HT1080 (cell line): ENCODE data around the gene RBM11. TPM values are rescaled to one million over a fixed set of nuclear protein-coding genes. Genes with fewer than 3 reads are reported as not detected.
"Not testable (repeated sequence)": the region's sequence is repeated elsewhere in the genome, so short reads cannot be mapped to it uniquely, and the experiment has no call there.

Experiments used
- DNase-seq: peaks from one replicate; pipeline ENCODE4 v3.0.0-alpha.2; 2015; ENCODE audit warnings: low read depth
- polyA plus RNA-seq, 2 experiments: library from polyadenylated mRNA; depleted of rRNA; stranded (reverse); fragments of >200 nt; gene quantifications; 2 replicates each; pipeline ENCODE4 v1.2.3, GENCODE V29; 2015
- total RNA-seq: library from RNA; depleted of rRNA; stranded (reverse); fragments of >200 nt; shearing (Covaris generic); gene quantifications from 2 replicates; pipeline ENCODE4 v1.2.3, GENCODE V29; 2014; rRNA removed

RBM11 gene, protein sequence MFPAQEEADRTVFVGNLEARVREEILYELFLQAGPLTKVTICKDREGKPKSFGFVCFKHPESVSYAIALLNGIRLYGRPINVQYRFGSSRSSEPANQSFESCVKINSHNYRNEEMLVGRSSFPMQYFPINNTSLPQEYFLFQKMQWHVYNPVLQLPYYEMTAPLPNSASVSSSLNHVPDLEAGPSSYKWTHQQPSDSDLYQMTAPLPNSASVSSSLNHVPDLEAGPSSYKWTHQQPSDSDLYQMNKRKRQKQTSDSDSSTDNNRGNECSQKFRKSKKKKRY
- 0.13 TPM in 1 of 2 replicates, not detected in the other for total RNA-seq
- polyA plus RNA-seq (2015; cell fraction: cytosol; rRNA removed), result 0.68 and 0.76 TPM in 2 replicates
- 1.1 and 2.5 TPM in 2 replicates for polyA plus RNA-seq (2015; cell fraction: nucleus; rRNA removed)

DNA sequence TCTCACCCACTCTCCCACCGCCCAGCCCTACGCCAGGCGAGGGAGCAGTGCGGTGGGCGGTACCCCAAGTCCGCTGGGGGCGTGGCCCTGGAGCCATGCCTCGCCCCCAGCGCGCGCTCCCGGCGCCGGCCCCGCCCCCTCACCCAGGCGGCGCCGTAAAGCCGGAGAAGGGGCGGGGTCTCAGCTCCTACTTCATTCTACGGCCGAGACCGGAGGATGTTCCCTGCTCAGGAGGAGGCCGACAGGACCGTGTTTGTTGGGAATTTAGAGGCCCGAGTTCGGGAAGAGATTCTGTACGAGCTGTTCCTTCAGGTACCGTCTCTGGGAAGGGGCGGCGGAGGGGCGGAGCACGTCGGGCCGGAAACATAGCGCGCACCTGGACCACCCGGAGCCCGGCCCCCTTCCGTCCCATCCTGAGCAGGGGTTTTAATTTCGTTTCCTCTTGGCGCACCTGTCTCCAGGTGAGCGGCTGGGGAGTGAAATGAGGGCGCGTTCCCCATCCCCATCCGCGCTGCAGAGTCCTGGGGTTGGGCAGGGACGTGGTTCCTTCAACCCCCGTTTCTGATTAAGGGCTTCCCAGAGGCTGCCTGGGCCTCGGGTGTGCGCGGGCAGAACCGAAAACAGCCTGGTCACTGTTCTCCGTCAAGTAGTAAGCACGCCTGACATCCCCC lies at the start of gene RBM11:
Gene RBM11 (plus strand): TSS at position 187 of the 671 bp plus-strand sequence. CDS start 30 bp downstream, at position 217.
- DNase-seq, result peak; percentile 48

DNA sequence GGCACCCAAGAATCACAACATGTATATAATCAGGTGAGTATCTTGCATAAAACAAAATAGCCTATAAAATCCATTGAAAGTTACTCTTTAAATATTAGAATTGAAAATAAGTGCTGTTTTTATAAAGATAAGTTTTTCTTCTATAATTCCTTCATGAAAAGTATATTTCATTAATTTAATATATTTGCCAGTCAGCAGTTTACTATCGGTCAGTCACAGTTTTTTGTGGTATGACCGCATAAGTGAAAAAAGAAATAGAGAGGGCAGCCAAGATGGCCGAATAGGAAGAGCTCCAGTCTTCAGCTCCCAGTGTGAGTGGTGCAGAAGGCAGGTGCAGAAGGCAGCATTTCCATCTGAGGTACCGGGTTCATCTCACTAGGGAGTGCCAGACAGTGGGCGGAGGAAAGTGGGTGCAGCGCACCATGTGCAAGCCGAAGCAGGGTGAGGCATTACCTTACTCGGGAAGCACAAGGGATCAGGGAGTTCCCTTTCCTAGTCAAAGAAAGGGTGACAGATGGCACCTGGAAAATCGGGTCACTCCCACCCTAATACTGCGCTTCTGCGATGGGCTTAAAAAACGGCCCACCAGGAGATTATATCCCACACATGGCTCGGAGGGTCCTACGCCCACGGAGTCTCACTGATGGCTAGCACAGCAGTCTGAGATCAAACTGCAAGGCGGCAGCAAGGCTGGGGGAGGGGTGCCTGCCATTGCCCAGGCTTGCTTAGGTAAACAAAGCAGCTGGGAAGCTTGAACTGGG lies 49.3 kb upstream of the RBM11 start:
- not testable (repeated sequence) for DNase-seq

DNA sequence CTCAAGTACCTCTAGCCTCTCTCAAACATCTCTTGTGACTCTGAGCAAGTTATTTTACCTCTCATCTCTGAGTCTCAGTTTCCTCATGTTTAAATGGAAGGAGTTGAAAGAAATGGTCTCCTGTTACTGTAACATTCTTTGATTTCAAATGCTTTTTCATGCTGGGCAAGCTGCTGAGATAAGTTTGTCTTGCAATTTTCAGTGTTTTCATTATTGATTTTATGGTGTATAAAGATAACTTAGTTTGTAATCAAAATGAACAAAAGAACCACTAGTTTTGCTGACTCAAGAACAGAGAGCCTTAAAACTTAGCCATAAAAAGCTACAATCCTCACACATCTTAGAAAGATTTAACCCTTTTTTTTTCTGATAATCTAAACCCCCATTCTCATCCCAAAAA lies 9.7 kb upstream of the RBM11 start:
- no peak for DNase-seq

DNA sequence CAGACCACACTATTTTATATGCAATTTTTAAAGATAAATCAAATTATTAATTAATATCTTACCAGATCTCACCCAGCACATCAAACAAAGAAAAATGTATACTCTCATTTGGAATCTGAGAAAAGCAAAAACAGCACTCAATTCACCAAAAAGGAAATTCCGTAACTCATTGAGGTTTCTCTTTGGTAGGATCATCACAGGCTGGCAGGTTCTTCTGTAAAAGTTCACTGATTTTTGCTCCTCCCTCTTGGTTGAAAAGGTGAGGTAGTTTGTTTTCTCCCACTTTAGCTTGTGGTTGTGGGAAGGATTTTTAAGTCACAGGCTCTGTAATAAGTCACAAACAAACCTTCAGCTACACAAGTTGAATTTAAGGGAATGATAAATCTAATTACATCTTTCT lies 5.2 kb upstream of the RBM11 start, which contains the start of gene LIPI:
Gene LIPI (minus strand): TSS at position 218 of the 400 bp plus-strand sequence. CDS start 110 bp downstream, at position 108.
- no peak for DNase-seq

DNA sequence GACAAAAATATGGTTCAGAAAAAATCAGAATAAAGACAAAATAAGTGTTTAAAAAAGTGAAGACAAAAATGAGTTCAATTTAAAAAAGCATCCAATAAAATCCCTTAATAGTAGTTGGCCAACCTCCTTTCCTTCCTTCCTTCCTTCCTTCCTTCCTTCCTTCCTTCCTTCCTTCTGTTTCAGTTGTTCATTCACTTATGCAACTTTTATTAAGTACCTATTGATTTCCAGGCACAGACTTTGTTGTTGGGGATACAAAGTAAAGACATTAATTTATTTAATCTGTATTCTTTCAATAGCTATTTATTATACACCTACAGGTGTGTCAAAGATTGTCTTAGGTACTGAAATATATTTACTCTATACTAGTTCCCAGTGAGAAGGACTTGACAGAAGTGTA lies 2.8 kb upstream of the RBM11 start:
- no peak for DNase-seq

DNA sequence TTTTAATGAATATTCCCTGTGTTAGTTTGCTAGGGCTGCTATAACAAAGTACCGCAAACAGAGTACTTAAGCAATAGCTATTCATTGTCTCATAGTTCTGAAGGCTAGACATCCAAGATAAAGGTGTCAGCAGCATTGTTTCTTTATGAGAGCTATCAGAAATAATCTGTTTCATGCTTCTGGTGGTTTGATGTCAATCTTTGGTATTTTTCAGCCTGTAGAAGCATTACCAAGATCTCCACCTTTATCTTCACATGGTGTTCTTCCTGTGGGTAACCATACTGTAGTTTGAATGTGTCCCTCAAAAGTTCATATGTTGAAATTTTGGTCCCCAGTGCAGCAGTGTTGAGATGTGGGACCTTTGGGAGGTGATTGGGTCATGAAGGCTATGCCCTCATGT lies 7.4 kb downstream of the RBM11 start:
- no peak for DNase-seq

DNA sequence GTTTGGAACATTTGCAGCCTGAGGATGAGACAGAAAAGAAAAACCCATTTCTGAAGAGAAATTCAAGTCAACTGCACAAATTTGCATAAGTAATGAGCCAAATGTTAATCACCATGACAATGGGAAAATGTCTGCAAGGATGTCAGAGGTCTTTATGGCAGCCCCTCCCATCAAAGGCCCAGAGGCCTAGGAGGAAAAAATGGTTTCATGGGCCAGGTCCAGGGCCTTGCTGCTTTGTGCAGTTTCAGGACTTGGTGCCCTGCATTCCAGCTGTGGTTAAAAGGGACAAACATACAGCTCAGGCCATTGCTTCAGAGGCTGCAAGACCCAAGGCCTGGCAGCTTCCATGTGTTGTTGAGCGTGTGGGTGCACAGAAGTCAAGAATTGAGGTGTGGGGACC lies 13.4 kb downstream of the RBM11 start:
- DNase-seq, result no peak

DNA sequence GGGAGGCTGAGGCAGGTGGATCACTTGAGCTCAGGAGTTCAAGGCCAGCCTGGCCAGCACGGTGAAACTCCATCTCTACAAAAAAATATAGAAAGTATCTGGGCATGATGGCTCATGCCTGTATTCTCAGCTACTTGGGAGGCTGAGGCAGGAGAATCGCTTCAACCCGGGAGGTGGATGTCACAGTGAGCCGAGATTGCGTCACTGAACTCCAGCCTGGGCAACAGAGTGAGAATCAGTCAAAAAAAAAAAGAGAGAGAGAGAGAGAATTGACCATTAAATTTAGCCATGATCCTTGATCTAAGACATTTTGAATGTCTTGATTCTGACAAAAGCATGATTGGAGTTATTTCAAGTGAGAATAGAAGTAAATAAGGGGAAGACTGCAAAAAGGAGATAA lies 19.1 kb downstream of the RBM11 start:
- DNase-seq, result no peak

DNA sequence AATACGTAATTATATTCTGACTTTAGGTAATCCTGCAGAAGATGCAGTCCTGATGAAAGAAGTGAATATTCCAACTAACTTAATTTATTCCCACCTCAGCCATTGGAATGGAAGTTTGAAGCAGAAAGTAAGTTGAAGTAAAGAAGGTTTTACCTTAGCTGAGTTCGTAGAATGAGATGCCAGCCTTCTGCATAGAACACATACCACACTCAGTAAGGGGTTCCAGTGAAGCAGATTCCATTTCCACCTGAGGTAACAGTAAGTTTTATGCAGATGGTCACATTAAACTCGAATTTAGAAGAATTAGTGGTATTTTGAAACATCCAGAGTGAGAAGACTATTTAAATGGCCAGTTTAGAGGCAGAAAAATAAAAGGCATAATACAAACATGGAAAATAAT lies 20.2 kb downstream of the RBM11 start:
- DNase-seq, result no peak

DNA sequence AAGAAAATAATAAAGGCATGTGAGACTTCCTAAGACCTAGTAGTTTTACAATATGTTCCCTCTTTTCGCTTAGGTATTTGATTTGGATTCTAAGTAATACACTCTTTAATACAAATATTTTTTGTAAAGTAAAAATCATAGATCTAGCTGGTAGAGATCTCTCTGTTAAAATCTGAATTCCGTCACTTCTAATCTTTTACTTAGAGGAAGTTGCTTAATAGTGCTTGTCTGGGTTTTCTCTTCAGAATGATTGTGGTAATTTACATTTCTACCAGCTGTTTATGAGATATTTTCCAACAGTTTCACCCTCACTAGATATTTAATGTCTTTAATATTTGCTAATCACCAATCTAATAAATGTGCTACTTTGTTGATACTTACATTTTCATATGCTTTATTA lies 23.3 kb downstream of the RBM11 start:
- no peak for DNase-seq

DNA sequence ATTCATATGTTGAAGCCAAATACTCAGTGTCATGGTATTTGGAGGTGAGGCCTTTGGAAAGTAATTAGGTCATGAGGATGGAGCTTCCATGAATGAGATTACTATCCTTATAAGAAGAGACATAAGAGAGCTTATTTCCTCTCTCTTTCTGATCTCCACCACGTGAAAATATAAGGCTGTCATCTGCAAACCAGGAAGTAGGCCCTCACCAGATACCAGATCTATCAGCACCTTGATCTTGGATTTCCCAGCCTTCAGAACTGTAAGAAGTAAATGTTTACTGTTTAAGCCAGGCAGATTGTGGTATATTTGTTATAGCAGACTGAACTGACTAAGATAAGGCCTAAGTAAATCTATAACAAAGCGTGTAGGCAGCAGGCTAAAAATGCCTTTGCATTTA lies 25.3 kb downstream of the RBM11 start:
- no peak for DNase-seq

DNA sequence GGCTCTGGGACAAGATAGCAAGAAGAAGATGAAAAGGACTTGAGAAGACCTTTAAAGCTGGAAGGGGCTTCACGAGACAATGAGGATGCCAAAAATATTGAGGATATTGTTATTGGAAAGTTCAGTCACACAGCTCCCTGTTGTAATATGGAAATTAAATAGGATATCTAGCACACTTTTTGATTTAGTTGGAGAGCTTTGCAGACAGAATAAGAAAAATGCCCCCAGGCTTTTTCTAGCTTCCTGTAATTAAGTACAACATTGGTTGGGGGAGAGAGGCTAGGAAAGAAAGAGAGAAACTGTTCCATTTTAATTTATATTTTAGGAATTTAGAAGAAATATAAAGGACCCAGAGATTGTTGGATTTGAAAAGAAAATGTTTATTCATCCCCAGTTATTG lies 27.5 kb downstream of the RBM11 start:
- no peak for DNase-seq

DNA sequence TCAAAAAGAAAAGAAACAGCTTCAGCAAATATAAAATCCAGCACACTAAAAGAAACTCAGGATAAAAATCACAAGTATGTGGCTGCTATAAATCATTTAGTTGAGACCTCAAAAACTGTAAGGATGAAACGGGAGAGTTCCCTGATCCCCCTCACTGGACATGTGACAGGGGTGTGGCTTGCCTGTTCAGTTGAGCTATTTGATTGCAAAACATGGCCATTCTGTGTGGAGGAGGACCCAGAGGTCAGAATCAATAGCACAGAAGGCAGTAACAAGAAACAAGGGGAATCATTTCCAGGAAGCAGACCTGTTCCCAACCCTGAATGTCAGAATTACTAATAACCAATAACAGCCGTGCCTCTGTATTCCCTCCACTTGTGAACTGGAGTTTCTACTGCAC lies 27.9 kb downstream of the RBM11 start:
- DNase-seq, result no peak

DNA sequence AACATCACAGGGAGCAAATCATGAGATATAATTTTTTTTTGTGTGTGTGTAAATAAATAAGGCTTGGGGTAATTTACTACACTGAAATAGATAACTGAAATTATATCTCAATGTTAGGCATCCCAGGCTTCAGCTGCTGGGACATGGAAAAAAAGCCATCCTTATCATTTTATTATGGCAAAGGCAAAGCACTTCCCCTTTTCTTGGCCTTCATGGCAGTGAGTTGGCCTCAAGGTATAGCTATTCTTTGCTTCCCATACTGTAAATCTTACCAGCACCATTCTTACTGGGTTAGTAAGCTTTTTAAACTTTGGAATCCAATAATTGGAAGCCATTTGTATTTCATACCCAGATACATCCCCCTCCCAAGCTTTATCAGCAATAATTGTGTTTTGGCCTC lies 29.0 kb downstream of the RBM11 start:
- DNase-seq, result no peak

DNA sequence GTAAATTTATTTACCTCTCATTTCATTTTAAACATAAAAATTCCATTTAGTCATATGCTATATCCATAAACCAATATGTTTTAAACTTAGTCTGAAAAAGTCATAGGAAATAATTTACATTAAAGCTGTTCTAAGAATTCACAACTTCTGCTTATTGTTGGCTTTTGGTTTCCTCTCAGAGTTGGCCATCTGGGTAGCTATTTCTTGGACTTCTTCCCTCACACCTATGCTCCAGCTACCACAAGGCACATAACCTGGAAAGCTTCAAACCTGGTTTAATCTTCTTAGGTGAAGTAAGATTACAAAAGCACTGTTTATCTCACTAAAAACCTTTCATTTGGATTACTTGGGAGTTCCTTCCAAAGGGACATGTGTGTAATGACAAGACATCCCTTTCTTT lies 29.8 kb downstream of the RBM11 start:
- DNase-seq, result no peak

DNA sequence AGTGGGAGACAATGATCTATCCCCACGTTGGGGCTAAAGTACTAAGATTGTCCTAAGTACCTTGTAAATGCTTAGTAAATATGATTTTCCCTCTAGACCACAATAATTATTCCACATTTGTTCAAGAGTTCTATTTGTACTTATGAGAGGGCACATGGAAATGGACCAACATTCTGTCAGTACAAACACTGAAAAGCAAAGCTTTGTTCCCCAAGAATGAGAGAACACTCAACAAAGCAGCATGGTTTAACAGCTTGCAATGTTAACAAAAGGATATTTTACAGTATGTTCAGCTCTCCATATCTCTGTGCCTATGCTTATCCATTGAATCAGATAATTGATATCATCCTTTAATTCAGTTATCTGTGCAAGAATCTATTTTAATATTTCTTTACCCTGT lies 35.4 kb downstream of the RBM11 start:
- no peak for DNase-seq

DNA sequence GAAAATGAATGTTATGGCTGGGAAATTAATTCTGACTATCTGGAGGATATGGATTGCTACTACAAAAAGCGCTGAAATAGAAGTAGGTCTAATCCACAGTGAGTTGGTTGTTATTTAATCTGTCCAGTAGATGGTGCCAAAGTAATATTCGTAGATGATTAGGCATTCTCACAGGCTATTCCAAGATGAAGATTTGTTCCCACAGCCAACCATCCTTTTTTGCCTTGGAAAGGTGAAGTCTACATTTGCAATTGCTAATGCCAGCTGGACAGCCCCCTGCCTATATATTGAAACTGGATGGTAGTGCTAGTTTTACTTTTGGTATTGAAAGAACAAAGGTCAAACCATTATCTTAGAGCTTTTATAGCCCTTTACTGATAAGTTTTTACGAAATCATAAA lies 43.8 kb downstream of the RBM11 start:
- peak; percentile 37 for DNase-seq

DNA sequence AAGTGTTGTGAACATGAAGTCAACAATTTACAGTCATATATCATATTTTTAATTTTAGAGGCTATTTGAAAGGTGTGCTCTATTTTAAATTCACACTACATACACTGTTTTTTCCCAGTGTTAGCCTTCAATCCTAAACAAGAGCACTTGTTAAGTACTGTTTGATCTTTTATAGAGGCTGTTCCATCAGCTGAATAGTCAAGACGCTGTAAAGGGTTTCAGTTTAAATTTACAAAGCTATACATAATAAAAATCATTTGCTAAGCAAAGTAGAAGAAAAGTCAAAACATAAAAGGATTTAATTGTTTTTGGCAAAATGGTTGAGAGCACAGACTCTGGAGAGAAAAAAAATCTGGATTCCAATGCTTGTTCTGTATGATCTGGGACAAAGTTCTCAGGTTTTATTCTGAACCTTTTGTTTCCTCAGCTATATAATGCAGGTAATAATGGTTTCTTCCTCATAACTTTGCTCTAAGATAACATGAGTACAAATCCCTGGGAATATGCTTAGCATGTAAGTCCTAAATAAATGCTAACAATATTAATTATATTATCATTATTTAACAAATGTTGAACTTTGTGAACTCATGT lies 44.3 kb downstream of the RBM11 start:
- DNase-seq, result no peak

DNA sequence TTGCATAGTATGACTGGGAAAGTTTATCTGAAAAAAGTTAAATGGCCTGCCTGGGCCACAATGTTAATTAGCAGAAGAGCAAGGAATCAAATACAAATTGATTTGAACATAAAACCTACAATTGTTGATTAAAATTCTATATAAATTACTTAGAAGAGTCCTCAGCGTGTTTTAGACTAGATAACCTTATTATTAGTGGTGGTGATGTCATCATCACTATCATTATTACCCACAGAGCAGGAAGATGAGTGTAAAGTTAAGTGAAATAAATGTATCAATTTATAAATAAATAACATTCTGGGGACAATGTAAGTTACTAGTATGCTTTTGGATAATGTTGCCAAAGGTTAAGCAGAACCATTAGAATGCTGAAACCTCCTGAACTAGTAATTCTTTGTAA lies 46.1 kb downstream of the RBM11 start:
- no peak for DNase-seq

DNA sequence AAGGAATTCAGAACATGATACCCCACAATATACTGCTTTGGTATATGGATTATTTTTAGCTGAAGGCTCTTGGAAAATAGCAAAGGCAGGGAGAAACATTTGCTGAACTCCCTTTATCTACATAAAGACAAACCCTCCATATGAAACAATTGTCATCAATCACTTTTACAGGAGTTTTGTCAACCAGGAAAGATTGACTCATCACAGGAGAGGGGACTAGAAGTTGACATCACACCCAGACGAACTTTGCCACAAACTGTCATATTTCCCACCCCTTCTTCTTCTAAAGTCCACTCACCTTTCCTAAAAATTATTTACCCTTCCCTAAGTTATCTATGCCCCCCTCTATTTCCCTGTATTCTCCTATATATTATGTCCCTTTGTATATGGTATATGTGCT lies 47.9 kb downstream of the RBM11 start:
- no peak for DNase-seq

DNA sequence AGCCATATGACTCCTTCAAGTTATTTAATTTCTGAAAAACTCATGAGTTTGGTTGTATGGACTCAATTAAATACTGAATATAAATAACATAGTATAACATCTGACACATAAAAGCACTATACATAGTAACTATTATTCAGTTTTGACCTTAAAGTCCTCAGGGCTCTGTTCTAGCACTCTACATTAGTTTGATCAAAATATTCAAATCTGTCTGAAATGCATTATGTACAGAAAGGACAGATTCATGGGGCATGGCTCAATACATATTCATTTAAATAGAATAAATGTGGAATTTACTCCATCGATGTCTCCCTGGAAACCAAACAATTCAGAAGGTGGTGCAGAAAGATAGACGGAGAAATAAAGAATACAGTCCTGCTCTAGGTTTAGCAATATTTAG lies 49.1 kb downstream of the RBM11 start:
- no peak for DNase-seq

DNA sequence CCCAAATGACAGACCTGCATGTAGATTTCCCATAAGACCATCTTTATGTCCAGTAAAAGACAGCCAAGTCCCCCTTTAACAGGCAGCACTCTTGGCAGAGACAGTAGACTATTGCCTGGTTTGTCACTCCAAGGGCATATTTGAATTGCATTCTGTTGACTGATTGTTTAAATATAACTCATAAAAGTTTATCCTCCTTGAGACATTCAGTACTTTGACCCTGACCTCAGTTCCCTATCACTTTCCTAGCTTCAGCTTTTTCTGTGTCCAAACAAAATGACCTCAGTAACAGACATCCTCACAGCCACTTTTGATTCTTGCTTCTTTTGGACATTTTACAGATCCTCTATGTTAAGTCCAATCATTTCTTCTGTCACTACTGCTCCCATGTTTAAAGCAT lies 51.1 kb downstream of the RBM11 start:
- DNase-seq, result no peak
